Measurements from ENCODE around the gene CTBP1.

Gene CTBP1

GRCh38 chr4:1223841-1224809 lies 24.8 kb downstream of the CTBP1 start:
- DNase-seq (ENCODE audit: low read depth, low spot score) = no peak

GRCh38 chr4:1222938-1223690 lies 25.8 kb downstream of the CTBP1 start:
- no peak for DNase-seq (ENCODE audit: low read depth, low spot score)

- no peak for DNase-seq (ENCODE audit: low read depth, low spot score)
Measured at GRCh38 chr4:1222036-1222789, 26.7 kb downstream of the CTBP1 start.

GRCh38 chr4:1221155-1221870 lies 27.6 kb downstream of the CTBP1 start:
- DNase-seq (ENCODE audit: low read depth, low spot score) = no peak

- DNase-seq (ENCODE audit: low read depth, low spot score) = no peak
Measured at GRCh38 chr4:1220566-1220965, 28.4 kb downstream of the CTBP1 start.

GRCh38 chr4:1219566-1219950 lies 29.4 kb downstream of the CTBP1 start:
- no peak for DNase-seq (ENCODE audit: low read depth, low spot score)

- no peak for DNase-seq (ENCODE audit: low read depth, low spot score)
Measured at GRCh38 chr4:1218634-1219565, 30.0 kb downstream of the CTBP1 start.

- no peak for DNase-seq (ENCODE audit: low read depth, low spot score)
Measured at GRCh38 chr4:1217366-1217765, 31.6 kb downstream of the CTBP1 start.

GRCh38 chr4:1216869-1217294 lies 32.0 kb downstream of the CTBP1 start:
- DNase-seq (ENCODE audit: low read depth, low spot score) = no peak

- no peak for DNase-seq (ENCODE audit: low read depth, low spot score)
Measured at GRCh38 chr4:1216076-1216614, 32.8 kb downstream of the CTBP1 start.

- DNase-seq (ENCODE audit: low read depth, low spot score) = no peak
Measured at GRCh38 chr4:1215141-1216075, 33.5 kb downstream of the CTBP1 start.

- DNase-seq (ENCODE audit: low read depth, low spot score) = no peak
Measured at GRCh38 chr4:1214101-1215095, 34.5 kb downstream of the CTBP1 start.

- DNase-seq (ENCODE audit: low read depth, low spot score) = no peak
Measured at GRCh38 chr4:1213336-1213995, 35.5 kb downstream of the CTBP1 start.

GRCh38 chr4:1212546-1213335 lies 36.2 kb downstream of the CTBP1 start:
- no peak for DNase-seq (ENCODE audit: low read depth, low spot score)

GRCh38 chr4:1211891-1212545 lies 36.9 kb downstream of the CTBP1 start:
- DNase-seq (ENCODE audit: low read depth, low spot score) = no peak

- DNase-seq (ENCODE audit: low read depth, low spot score) = no peak
Measured at GRCh38 chr4:1211371-1211770, 37.6 kb downstream of the CTBP1 start.

Measured in iPS DF 19.7 (cell line).